ENCODE data around the gene KIAA0513.

Gene KIAA0513

DNA sequence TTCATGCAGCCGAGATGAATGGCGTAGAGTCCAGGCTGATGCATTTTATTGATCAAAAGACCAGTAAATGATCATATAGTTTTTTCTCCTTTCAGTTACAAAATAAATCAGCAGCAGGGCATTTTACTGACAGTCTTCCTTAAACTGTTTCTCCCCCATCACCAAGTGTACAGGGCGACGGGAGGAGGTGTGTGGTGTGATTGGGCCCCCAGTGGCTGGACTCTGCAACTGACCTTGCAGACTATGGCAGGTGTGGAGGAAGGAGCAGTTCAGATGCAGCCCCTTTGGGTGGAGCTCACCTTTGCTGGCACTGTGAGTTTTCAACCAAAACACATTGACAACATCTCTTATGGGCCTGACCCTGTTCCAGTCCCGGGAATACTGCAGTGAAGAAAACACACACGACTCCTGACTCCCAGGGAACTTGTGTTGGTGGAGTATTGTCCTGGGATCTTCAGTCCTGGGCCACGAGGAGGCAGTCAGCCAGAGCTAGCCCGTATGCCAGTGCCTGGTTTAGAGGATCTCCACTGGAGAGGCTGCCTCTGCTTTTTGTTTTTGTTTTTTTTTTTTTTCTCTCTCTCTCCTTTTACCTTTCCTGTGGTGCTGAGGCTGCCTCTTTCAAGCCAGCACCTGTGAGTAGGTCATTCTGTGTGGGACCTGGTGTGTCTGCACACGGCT, 29.8 kb downstream of the KIAA0513 start:
- no peak overlapping the region for H3K27ac ChIP-seq (ENCODE audit: low read length)
- ATAC-seq (ENCODE audit: insufficient read depth, low read depth) (no peak), DNase-seq (no peak)
- H3K9me3 ChIP-seq (ENCODE audit: insufficient read depth, low read length, severe bottlenecking): no peaks in the 10 kb centered on the region
- no peak overlapping the region for H2AFZ ChIP-seq (ENCODE audit: low read depth, low read length)
- H3K4me2 ChIP-seq (ENCODE audit: insufficient read depth, low read length): no peak overlapping the region
- H3K27me3 ChIP-seq (ENCODE audit: insufficient read depth, low read length, poor library complexity): no peaks in the 10 kb centered on the region
- H3K9ac ChIP-seq (ENCODE audit: low read depth, low read length): no peak overlapping the region
- no peaks in the 10 kb centered on the region for H4K20me1 ChIP-seq (ENCODE audit: insufficient read depth, low read length)
- H3K4me1 ChIP-seq (ENCODE audit: insufficient read depth, low read length): peaks cover 26% of the 10 kb centered on the region
- H3K36me3 ChIP-seq (ENCODE audit: insufficient read depth, low read length): no peaks in the 10 kb centered on the region
- H3K79me2 ChIP-seq (ENCODE audit: insufficient read depth, low read length): no peaks in the 10 kb centered on the region
- H3K4me3 ChIP-seq (ENCODE audit: low read depth in 1 of 2, low read length in 2 of 2): no peak overlapping the region
- TF ChIP-seq, protein P1, sequence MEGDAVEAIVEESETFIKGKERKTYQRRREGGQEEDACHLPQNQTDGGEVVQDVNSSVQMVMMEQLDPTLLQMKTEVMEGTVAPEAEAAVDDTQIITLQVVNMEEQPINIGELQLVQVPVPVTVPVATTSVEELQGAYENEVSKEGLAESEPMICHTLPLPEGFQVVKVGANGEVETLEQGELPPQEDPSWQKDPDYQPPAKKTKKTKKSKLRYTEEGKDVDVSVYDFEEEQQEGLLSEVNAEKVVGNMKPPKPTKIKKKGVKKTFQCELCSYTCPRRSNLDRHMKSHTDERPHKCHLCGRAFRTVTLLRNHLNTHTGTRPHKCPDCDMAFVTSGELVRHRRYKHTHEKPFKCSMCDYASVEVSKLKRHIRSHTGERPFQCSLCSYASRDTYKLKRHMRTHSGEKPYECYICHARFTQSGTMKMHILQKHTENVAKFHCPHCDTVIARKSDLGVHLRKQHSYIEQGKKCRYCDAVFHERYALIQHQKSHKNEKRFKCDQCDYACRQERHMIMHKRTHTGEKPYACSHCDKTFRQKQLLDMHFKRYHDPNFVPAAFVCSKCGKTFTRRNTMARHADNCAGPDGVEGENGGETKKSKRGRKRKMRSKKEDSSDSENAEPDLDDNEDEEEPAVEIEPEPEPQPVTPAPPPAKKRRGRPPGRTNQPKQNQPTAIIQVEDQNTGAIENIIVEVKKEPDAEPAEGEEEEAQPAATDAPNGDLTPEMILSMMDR (IDR thresholded peaks at IDR 0.05; ENCODE audit: borderline replicate concordance, extremely low read depth, low read length, poor library complexity, severe bottlenecking): no peak
- TF ChIP-seq EZH2 (IDR thresholded peaks at IDR 0.05; ENCODE audit: borderline replicate concordance, low read depth, low read length, severe bottlenecking): no peak

DNA sequence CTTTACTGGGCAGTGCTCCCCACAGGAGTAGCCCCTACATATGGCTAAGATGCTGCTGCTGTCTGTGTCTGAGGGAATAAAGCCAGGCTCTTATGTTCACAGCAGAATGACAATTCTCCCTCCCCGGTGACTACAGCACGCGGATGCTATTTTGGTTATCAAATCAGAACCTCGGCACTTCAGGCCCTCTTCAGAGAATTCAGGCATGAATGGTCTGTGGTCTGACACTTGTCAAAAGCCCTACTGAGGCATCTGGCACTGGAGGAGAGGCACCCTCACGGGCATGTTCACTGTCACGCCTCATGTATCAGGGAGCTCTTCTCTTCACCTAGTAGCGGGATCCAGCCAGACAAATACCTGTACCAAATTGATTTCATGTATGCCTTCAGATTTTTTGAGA, 30.4 kb downstream of the KIAA0513 start:
- H3K79me2 ChIP-seq (ENCODE audit: insufficient read depth, low read length): no peaks in the 10 kb centered on the region
- no peaks in the 10 kb centered on the region for H3K27me3 ChIP-seq (ENCODE audit: insufficient read depth, low read length, poor library complexity)
- no peak for DNase-seq
- no peaks in the 10 kb centered on the region for H4K20me1 ChIP-seq (ENCODE audit: insufficient read depth, low read length)
- H3K4me2 ChIP-seq (ENCODE audit: insufficient read depth, low read length): no peak overlapping the region
- peaks cover 26% of the 10 kb centered on the region for H3K4me1 ChIP-seq (ENCODE audit: insufficient read depth, low read length)
- no peak for TF ChIP-seq EZH2 (IDR thresholded peaks at IDR 0.05; ENCODE audit: borderline replicate concordance, low read depth, low read length, severe bottlenecking)
- TF ChIP-seq, protein P1 (IDR thresholded peaks at IDR 0.05; ENCODE audit: borderline replicate concordance, extremely low read depth, low read length, poor library complexity, severe bottlenecking): no peak
- no peaks in the 10 kb centered on the region for H3K36me3 ChIP-seq (ENCODE audit: insufficient read depth, low read length)
- no peak for ATAC-seq (ENCODE audit: insufficient read depth, low read depth)
- H3K9ac ChIP-seq (ENCODE audit: low read depth, low read length): no peak overlapping the region
- H3K4me3 ChIP-seq (ENCODE audit: low read depth in 1 of 2, low read length in 2 of 2): no peak overlapping the region
- H2AFZ ChIP-seq (ENCODE audit: low read depth, low read length): no peak overlapping the region
- no peaks in the 10 kb centered on the region for H3K9me3 ChIP-seq (ENCODE audit: insufficient read depth, low read length, severe bottlenecking)
- no peak overlapping the region for H3K27ac ChIP-seq (ENCODE audit: low read length)

DNA sequence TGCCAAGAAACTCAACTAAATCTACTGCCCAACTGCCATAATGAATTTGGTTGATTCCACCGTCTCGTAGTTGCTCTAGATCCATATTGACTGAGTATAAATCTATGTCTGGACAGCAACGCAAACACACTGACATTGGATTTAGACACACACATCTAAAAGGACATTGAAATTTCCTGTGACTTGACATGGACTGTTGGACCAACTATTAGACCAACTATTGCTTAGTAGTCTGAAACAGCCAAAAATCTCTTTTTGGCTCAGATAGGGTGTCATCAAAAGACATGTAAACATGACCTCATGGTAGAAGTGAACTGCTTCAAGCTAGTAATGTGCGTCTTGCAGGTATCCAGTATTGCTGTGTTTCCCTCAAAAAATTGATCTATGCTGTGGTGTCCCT, 31.3 kb downstream of the KIAA0513 start:
- H3K27me3 ChIP-seq (ENCODE audit: insufficient read depth, low read length, poor library complexity): no peaks in the 10 kb centered on the region
- no peak overlapping the region for H3K27ac ChIP-seq (ENCODE audit: low read length)
- ATAC-seq (ENCODE audit: insufficient read depth, low read depth) (no peak), DNase-seq (no peak)
- H3K36me3 ChIP-seq (ENCODE audit: insufficient read depth, low read length): no peaks in the 10 kb centered on the region
- H3K4me3 ChIP-seq (ENCODE audit: low read depth in 1 of 2, low read length in 2 of 2): no peak overlapping the region
- no peaks in the 10 kb centered on the region for H3K79me2 ChIP-seq (ENCODE audit: insufficient read depth, low read length)
- no peaks in the 10 kb centered on the region for H4K20me1 ChIP-seq (ENCODE audit: insufficient read depth, low read length)
- TF ChIP-seq, protein P1 (IDR thresholded peaks at IDR 0.05; ENCODE audit: borderline replicate concordance, extremely low read depth, low read length, poor library complexity, severe bottlenecking): no peak
- no peak for TF ChIP-seq EZH2 (IDR thresholded peaks at IDR 0.05; ENCODE audit: borderline replicate concordance, low read depth, low read length, severe bottlenecking)
- H3K9ac ChIP-seq (ENCODE audit: low read depth, low read length): no peak overlapping the region
- no peaks in the 10 kb centered on the region for H3K9me3 ChIP-seq (ENCODE audit: insufficient read depth, low read length, severe bottlenecking)
- H3K4me2 ChIP-seq (ENCODE audit: insufficient read depth, low read length): no peak overlapping the region
- peaks cover 26% of the 10 kb centered on the region for H3K4me1 ChIP-seq (ENCODE audit: insufficient read depth, low read length)
- no peak overlapping the region for H2AFZ ChIP-seq (ENCODE audit: low read depth, low read length)

Measured in DND-41 (cell line).